Thyroid gland (tissue), 4 donors: ENCODE data around the gene PXT1.

ENCODE experiments used
- CTCF ChIP-seq, 6 experiments: fragments of 200-600 bp in 3 of 6; fragments of 450-650 bp in 3 of 6; sonication (generic) in 3 of 6; IDR thresholded peaks; one replicate each; pipeline ENCODE4 v1.5.1; 2016 to 2019; ENCODE audit warnings: antibody characterized with exemption in 6 of 6, mild to moderate bottlenecking in 2 of 6, inconsistent platforms in 1 of 6, moderate library complexity in 1 of 6
- POLR2A ChIP-seq, 2 donors: fragments of 450-650 bp; IDR thresholded peaks; one replicate each; pipeline ENCODE4 v1.6.1; 2017; ENCODE audit warnings: antibody characterized with exemption in 2 of 2, mild to moderate bottlenecking in 2 of 2, moderate library complexity in 1 of 2

GRCh38 chr6:36368921-36369865 lies 73.5 kb downstream of the PXT1 start:
- no peak for TF ChIP-seq POLR2A (IDR thresholded peaks at IDR 0.05)
- no peak for TF ChIP-seq CTCF (IDR thresholded peaks at IDR 0.05)
